Astrocyte of the cerebellum (primary cell): ENCODE results near the gene MRS2.
A peak's percentile ranks its signal among the peaks of the same experiment; 100 is the strongest.
"Not testable (repeated sequence)": the region's sequence is repeated elsewhere in the genome, so short reads cannot be mapped to it uniquely, and the experiment has no call there.

Source experiments
- DNase-seq: peaks from one replicate; pipeline ENCODE4 v3.0.0-alpha.2; 2011; ENCODE audit warnings: low read depth
- H3K4me3 ChIP-seq: 2 replicates; pipeline ENCODE4 v1.5.1; 2011; ENCODE audit warnings: mild to moderate bottlenecking, low read depth, low read length, moderate library complexity
- in situ Hi-C: cut with HindIII; loops from 2 replicates; pipeline ENCODE4 v1.10.0; 2017; ENCODE audit warnings: low sequenced_read_pairs
- TF ChIP-seq, protein P1 (sequence below): IDR thresholded peaks from 2 replicates; pipeline ENCODE4 v1.5.1; 2012; ENCODE audit warnings: low read length, low read depth, moderate library complexity, mild to moderate bottlenecking; ENCODE audit errors: missing control alignments

Gene MRS2

DNA sequence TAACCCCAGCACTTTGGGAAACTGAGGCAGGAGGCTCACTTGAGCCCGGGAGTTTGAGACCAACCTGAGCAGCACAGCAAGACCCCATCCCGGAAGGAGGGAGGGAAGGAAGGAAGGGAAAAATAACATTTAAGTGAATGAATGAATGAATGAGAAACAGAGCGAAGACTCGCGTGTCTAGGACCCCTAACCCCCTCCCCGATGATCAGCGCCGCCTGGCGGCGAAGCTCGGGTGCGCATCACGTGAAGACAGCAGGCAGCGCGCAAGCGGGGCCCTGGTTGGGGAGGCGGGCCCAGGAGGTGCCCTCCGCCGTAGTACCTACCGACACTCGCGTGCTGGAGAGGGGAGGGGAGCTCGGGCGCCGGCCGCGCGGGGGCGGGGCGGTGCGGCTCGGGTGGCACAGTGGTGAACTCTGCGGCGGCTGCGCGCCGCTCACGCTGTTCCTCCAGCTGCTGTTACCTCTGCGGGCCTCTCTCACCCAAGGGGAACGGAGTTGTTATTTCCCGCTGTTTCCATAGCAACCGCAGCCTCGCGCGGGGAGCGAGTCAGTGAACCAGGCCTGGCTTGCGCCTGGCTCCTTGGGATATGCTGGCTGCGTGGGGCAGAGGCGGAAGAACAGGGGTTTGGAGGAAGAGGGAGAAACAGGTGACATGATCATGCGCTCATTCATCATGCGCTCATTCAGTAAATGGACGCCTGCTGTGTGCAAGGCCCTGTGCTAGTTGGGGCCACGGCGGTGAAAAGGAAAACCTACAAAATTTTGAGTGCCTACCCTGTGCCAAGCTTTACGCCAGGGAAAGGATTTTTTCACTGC, 42.9 kb upstream of the MRS2 start:
- TF ChIP-seq, protein P1, sequence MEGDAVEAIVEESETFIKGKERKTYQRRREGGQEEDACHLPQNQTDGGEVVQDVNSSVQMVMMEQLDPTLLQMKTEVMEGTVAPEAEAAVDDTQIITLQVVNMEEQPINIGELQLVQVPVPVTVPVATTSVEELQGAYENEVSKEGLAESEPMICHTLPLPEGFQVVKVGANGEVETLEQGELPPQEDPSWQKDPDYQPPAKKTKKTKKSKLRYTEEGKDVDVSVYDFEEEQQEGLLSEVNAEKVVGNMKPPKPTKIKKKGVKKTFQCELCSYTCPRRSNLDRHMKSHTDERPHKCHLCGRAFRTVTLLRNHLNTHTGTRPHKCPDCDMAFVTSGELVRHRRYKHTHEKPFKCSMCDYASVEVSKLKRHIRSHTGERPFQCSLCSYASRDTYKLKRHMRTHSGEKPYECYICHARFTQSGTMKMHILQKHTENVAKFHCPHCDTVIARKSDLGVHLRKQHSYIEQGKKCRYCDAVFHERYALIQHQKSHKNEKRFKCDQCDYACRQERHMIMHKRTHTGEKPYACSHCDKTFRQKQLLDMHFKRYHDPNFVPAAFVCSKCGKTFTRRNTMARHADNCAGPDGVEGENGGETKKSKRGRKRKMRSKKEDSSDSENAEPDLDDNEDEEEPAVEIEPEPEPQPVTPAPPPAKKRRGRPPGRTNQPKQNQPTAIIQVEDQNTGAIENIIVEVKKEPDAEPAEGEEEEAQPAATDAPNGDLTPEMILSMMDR = peak; percentile 94
- peak; percentile 39 for DNase-seq
- in situ Hi-C loops = no loop called here
- H3K4me3 ChIP-seq = peak overlapping the region; percentile 55

DNA sequence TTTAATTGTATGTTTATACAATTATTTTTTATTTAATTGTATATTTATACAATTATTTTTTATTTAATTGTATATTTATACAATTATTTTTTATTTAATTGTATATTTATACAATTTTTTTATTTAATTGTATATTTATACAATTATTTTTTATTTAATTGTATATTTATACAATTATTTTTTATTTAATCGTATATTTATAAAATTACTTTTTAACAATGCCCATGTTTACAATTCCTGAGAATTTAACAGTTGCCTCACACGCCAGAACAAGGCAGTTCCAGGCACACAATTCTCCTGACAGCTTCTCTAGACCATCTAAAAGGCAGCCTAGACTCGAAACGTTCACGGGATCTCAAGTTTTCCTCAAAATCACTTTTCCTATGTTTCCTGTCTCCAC, 40.4 kb upstream of the MRS2 start:
- in situ Hi-C loops, DNase-seq, H3K4me3 ChIP-seq: not testable (repeated sequence)

DNA sequence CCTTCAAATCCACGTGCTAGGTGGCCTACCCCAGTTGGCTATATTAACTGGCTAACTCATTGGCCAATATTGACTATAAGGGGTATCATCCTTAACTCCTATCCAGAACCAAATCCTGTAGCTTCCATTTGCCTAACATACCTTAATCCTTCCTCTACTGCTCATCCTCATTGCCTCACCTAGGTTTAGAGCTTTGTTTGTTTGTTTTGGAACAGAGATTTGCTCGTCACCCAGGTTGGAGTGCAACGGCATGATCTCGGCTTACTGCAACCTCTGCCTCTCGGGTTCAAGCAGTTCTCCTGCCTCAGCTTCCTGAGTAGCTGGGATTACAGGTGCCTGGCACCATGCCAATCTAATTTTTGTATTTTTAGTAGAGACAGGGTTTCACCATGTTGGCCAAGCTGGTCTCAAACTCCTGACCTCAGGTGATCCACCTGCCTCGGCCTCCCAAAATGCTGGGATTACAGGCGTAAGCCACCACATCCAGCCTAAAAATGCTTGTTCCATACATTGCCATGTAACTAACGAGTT, 37.6 kb upstream of the MRS2 start:
- in situ Hi-C loops, DNase-seq, H3K4me3 ChIP-seq: not testable (repeated sequence)

DNA sequence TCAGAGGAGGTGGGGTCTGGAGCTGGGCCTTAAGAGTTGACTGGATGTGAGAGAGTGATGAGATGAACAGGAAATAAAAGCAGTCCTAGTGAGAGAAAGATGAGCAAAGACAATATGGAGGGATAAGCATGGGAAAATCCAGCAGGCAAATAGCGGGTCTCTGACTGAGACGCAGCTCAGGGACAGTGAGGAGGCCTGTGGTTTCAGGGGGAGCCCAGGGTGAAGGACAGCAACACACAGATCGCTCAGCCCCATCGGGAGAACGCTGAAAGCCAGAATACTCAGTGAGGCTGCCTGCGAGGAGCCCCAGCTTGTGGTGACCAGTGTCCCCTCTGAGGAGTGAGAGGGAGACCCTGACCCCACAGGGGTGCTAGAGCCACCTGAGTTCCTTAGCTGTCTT, 28.1 kb upstream of the MRS2 start:
- H3K4me3 ChIP-seq = no peak overlapping the region
- in situ Hi-C loops = no loop called here
- DNase-seq = no peak
- TF ChIP-seq, protein P1 = no peak

DNA sequence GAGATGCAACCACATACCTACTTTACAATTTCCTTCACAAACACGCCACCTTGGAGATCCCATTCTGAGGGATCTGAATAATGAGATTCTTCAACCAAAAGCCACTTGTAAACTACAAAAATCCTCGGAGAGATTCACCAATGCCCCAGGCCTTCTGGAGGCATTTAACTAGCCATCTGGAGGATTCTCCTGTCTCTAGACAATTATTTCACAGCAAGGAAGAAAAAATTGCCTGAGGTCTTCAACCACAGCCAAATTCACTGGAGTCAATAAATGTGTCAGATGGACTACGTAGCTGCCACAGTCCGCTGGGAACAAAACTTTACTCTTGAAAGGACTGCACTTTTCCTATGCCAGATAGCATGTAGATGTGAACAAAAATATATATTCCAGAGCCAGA, 25.9 kb upstream of the MRS2 start:
- in situ Hi-C loops = no loop called here
- H3K4me3 ChIP-seq = no peak overlapping the region
- DNase-seq = no peak
- TF ChIP-seq, protein P1 = no peak

DNA sequence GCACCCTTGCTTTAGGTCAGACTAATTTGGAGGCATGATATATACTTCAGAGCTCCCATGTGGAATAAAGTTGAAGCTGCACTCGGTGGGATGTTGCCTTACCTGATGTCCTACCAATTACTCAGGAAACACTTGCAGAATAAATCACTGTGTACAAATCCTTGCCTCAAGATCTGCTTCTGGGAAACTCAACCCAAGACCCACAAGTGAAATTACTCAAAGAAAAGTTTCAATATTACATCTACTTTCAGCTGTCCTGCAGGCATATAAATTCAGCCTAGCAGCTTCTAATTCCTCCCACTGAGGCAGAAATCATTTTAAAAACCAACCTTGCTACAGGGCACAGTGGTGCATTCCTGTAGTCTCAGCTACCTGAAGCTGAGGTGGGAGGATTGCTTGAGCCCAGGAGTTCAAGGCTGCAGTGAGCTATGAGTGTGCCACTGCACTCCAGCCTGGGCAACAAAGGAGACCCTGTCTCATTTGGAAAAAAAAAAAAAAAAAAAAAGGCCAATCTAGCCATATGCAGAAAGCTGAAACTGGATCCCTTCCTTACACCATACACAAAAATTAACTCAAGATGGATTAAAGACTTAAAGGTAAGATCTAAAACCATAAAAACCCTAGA, 24.2 kb upstream of the MRS2 start:
- in situ Hi-C loops = no loop called here
- H3K4me3 ChIP-seq = no peak overlapping the region
- no peak for DNase-seq
- TF ChIP-seq, protein P1 = no peak

DNA sequence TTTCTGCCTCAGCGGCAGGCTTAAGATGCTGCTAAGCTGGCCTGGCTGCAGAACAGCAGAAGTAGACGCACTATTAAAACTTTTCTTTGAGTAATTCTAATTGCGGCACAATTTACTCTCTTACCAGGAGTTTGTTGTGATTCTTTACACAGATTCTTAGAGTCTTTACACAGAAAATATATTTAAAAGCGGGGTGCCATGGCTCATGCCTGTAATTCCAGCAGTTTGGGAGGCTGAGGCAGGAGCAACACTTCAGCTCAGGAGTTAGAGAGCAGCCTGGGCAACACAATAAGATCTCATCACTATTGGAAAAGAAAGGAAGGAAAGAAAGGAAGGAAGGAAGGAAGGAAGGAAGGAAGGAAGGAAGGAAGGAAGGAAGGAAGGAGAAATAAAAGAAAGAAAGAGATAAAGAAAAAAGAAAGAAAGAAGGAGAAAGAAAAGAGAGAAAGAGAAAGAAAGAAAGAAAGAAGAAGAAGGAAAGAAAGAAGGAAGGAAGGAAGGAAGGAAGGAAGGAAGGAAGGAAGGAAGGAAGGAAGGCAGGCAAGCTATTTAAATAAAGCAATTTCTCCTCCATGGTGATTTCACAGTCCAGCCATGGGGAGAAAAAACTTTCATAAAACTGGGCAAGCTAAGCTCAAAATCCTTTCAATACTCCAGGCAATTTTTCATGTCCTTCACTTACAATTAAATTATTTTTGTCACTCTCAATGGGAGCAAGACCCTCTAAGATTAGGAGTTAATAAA, 21.1 kb upstream of the MRS2 start:
- H3K4me3 ChIP-seq = no peak overlapping the region
- in situ Hi-C loops = no loop called here
- TF ChIP-seq, protein P1 = no peak
- DNase-seq = no peak
